ENCODE measurements around the gene TTLL6.
"Not testable (repeated sequence)": the region's sequence is repeated elsewhere in the genome, so short reads cannot be mapped to it uniquely, and the experiment has no call there.

Gene TTLL6

GRCh38 chr17:48718761-48719641 lies 98.0 kb downstream of the TTLL6 start:
- H3K27me3 ChIP-seq (replicated peaks) = peaks cover 77% of the 10 kb centered on the region
- TF ChIP-seq CTCF (IDR thresholded peaks at IDR 0.05; ENCODE audit: low read depth, low read length, missing control alignments) = no peak
- in situ Hi-C loops (cut with HindIII; ENCODE audit: low pct_ligation_motif_present, low sequenced_read_pairs) = no loop called here
- H3K36me3 ChIP-seq (replicated peaks) = no peaks in the 10 kb centered on the region
- no peak overlapping the region for H3K4me3 ChIP-seq (ENCODE audit: low read depth, low read length)
- no peak for DNase-seq
- H3K27ac ChIP-seq = no peak overlapping the region

GRCh38 chr17:48718227-48718760 lies 98.7 kb downstream of the TTLL6 start:
- Histone ChIP-seq H3K4me3 (ENCODE audit: low read depth, low read length) (no peak overlapping the region), H3K27me3 (replicated peaks) (peaks cover 70% of the 10 kb centered on the region), H3K27ac (no peak overlapping the region), H3K36me3 (replicated peaks) (no peaks in the 10 kb centered on the region)
- DNase-seq = no peak
- TF ChIP-seq CTCF (IDR thresholded peaks at IDR 0.05; ENCODE audit: low read depth, low read length, missing control alignments) = no peak
- in situ Hi-C loops (cut with HindIII; ENCODE audit: low pct_ligation_motif_present, low sequenced_read_pairs) = no loop called here

GRCh38 chr17:48717367-48718226 lies 99.4 kb downstream of the TTLL6 start:
- Histone ChIP-seq H3K4me3 (ENCODE audit: low read depth, low read length) (no peak overlapping the region), H3K36me3 (replicated peaks) (no peaks in the 10 kb centered on the region), H3K27me3 (replicated peaks) (peaks cover 63% of the 10 kb centered on the region), H3K27ac (no peak overlapping the region)
- DNase-seq = no peak
- in situ Hi-C loops (cut with HindIII; ENCODE audit: low pct_ligation_motif_present, low sequenced_read_pairs) = no loop called here
- no peak for TF ChIP-seq CTCF (IDR thresholded peaks at IDR 0.05; ENCODE audit: low read depth, low read length, missing control alignments)

GRCh38 chr17:48716549-48716948 lies 100.5 kb downstream of the TTLL6 start:
- in situ Hi-C loops (cut with HindIII; ENCODE audit: low pct_ligation_motif_present, low sequenced_read_pairs); H3K4me3 ChIP-seq (ENCODE audit: low read depth, low read length); H3K27ac ChIP-seq; DNase-seq; H3K36me3 ChIP-seq (replicated peaks): not testable (repeated sequence)
- H3K27me3 ChIP-seq (replicated peaks) = peaks cover 52% of the 10 kb centered on the region

- Histone ChIP-seq H3K36me3 (replicated peaks) (no peaks in the 10 kb centered on the region), H3K27ac (no peak overlapping the region), H3K27me3 (replicated peaks) (peaks cover 44% of the 10 kb centered on the region), H3K4me3 (ENCODE audit: low read depth, low read length) (no peak overlapping the region)
- no peak for DNase-seq
- no peak for TF ChIP-seq CTCF (IDR thresholded peaks at IDR 0.05; ENCODE audit: low read depth, low read length, missing control alignments)
- in situ Hi-C loops (cut with HindIII; ENCODE audit: low pct_ligation_motif_present, low sequenced_read_pairs) = no loop called here
Observed at GRCh38 chr17:48715496-48716399, 101.3 kb downstream of the TTLL6 start.

Data from brain microvascular endothelial cell (primary cell).